HG03520 (cell line): ENCODE measurements around the gene HAND2.

Experiments used
- ATAC-seq: cut with Tn5 transposase; IDR thresholded peaks from one replicate; pipeline ENCODE4 v1.9.1; 2021; ENCODE audit warnings: mild to moderate bottlenecking, moderate library complexity; ENCODE audit not compliant: unreplicated experiment

The HAND2 gene

DNA sequence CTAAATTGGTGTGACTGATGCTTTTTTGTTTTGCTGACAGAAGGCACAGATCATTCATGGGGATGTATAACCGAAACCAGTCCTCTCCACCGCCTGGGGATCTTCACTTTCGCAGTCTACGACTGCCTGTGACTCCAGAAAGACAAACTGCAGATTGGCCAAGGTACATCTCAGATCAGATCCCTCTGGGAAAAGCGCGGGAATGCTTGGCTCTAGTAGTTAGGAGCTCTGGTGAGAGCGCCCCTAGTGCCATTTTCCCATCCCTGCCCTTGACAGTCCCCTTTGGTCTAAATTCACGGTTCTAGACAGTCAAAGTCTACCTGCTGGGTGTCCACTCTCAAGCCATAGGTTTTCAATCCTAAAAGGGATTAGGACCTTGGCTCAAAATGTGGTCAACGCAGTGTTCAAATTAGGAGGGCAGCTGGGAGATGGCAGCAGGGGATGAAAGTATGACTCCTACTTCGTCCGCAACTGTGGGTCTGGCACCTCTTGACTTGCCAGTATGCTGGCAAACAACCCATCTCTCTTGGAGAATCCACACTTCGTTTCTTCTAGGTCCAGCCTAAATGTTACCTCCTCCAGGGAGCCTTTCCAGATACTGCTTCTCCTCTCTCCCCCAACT, 6.9 kb upstream of the HAND2 start:
- no peak for ATAC-seq

DNA sequence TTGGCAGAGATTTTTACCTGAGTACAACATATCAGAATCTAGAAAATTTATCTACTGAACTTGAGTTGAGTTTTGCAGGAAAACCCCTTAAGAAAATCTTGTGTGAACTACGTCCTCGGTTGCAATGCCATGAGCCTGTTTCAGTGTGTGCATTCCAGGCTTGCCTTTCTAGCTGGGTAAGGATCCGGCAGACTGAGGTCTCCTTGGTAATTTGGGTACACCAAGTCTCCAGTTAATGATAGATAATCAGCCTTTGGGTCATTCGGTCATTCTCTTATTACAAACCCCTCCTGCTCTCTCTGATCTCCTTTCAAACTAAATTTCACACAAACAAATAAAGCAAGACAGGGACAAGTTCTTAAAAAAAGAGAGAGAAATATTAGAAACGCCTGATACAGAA, 5.9 kb upstream of the HAND2 start:
- ATAC-seq = no peak

GRCh38 chr4:173535165-173535902, 5.3 kb upstream of the HAND2 start:
- ATAC-seq = no peak

GRCh38 chr4:173534434-173534833, 4.4 kb upstream of the HAND2 start:
- ATAC-seq = no peak

- no peak for ATAC-seq
These were observed 2.9 kb upstream of the HAND2 start for GRCh38 chr4:173532725-173533511.

- ATAC-seq = no peak
These were observed 1.3 kb upstream of the HAND2 start for GRCh38 chr4:173531086-173531965.

DNA sequence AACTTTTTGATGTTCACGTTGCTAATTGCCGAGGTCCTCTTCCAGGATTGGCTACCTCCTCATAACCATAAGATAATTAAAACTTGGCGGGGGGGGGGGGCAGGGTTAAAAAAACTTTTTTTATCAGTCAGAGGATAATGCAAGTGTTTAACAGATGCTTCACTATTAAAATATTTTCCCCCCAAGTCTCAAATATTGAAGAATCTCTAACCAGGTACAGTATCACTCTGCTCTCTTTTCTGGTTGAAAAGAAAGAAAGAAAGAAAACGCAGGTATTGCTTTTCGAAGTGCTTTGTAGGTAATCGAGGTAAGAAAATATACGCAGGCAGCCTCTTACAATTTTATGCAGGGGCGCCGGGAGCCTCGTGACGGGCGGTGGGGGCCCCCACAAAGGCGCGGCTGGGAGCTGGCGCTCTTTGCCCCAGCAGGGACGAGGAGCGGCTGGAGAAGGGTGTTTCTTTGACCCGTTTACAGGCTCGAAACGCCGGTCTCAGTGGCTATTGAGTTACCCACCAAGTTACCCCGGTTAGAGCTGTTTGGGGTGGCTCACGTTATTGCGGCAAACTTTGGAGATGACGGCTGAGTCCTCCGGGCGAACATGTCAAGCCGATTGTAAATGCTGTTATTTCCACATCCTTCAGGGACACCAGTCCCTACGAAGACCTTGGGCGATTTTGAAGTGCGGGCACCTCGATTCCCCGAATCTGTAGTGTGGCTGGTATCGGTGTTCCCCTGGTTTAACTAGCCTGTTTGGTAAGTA, 477 bp upstream of the HAND2 start:
- no peak for ATAC-seq

- ATAC-seq = no peak
These were observed 1.4 kb downstream of the HAND2 start for GRCh38 chr4:173528378-173529321.

DNA sequence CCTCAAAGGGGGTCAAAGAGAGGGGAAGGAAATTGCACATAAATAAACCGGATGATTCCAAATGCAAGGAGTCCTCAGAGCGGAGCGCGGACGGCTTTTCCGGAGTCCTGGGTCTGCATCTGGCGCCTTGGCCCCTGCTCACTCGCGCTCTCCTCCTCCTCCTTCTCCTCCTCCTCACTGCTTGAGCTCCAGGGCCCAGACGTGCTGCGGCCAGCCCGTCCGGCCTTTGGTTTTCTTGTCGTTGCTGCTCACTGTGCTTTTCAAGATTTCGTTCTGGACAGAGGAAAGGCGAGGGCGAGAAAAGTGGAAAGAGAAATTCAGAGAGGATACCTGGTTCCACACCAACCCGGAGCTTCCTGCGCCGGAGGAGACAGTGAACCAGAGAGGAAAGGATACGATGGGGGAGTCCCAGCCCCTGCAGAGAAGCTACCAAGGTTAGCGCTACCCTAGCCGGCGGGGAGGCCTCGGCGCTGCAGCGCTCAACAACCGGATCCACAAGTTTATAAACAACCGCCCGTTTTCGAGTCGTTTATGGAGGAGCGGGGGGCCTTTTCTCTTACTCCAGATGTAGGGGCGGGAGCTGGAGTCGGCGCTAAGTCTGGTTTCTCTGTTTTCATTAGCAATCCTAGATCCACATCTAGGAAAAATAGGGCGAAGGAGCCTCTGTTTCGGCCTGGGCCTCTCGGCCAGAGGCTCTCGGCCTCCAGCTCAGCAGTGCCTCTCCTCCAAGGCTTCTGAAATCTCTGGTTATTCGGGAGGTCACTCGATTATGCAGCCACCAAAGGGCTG, 2.7 kb downstream of the HAND2 start:
- ATAC-seq = no peak

GRCh38 chr4:173526724-173527102, 3.3 kb downstream of the HAND2 start:
- ATAC-seq = no peak

- ATAC-seq = no peak
These were observed 4.0 kb downstream of the HAND2 start for GRCh38 chr4:173526027-173526482.

DNA sequence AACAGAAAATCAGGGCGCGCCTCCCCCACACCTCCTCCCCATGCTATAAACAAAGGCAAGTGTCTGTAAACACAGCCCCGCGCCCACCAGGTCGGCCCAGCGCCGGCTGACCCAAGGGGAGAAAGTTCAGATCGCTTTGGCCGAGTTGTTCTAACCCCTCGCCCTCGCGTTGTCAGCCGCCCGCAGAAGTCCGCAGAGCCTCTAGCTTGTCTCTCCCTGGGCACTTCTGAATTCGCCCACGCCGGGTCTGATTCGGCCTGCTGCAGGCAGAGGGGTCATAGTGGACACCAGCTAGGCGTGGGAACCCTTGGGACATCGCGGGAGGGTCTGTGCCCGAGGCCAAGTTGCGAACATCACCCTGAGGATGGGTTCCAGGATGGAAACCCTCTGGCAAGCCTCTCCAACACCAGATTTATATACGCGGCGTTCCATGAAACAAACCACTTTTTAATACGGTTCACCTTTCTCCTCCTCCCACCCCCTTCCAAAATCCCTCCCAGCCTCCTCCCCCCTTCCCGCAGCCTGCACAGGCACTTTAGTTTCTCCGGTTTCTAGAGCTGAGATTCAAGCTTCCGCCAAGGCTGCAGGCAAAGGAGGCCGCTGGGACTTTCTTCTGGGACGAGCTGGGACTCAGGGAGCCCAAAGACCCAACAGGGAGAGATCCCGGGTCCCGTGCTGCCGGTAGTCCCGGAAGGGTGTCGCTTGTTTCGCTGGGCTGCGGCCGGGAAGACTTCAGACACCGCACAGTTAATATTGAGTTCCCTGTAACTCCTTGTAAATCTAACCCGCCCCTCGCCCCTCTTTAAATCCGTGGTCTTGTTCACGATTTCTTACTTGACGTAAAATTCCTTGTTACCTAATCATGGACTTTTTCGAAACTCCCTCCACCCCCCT, 4.7 kb downstream of the HAND2 start:
- ATAC-seq = no peak

DNA sequence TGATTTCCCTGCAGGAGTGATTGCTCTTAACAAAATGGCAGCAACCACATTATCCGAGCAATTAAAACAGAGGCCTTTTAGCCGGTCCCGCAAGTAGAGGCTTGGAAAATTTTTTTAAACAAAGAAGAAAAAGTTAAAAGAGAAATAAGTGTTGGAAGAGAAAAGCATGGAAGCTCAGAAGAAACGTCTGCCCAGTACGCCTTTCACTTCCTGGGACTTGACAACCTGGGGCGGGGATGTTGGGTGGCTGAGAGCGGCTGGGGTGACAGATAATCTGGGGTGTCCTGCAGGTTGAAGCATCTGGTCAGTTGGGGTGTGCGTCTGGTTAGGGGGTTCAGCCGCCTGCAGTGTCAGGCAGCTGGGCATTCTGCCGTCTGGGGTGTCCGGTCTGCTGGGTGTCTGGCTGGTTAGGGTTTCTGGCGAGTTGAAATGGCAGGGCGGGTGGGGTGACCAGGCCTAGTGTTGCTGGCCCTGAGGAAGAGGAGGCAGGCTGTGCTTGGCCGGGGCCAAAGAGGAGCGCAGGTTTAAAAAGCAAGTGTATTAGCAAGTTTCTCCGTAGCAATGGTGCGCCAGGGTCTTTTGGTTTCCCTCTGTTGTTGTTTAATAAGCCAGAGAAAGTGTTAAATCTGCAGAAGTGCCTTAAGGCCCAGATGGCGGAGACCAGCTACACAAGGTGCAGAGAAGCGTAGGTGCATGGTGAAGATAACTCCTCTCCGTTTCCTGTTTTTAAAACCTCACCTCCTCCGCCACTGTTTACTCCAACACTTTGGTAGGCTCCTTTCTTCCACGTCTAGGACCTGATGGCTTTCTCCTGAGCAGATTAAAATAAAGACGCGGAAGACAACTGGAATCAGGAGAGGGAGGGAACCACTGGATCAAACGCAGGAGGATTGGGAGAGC, 5.6 kb downstream of the HAND2 start:
- ATAC-seq = no peak

- ATAC-seq = no peak
These were observed 7.1 kb downstream of the HAND2 start for GRCh38 chr4:173522951-173523395.

DNA sequence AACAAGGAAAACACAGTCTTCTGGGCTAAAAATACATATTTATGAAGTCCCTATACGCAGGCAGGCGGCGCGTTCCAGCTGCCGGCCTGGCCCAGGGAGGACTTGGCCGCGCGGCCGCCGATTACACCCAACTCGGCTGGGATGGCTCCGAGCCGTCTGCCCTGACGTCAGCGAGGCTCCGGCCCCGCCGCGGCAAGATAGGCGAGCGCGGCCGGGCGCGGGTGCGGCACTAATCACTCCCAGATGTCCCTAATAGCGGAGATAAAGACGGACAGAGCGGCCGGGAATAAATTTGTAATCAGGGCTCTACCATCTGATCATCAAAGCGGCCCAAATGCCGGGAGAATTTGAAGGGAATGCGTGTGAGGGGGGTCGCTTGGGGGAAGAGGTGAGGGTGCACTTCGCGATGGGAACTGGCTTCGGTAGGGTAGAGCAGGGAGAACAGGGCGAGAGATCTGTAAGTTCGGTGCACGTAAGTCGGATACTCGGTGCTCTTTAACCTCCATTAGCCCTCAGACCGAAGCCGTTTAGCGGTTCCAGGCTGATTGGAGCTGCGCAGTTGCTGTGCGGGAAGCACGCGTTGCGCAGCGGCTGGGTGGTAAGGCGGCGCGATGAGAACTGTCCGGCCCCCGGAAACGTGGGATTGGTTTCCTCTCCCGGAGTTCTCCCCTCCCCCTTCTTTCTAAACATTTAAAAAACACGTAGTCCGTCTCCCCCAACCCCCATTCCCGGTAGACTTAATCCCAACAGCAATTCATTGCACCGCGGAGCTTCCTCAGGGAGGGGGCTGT, 7.7 kb downstream of the HAND2 start:
- no peak for ATAC-seq
